Esophagus muscularis mucosa (tissue), 4 donors: Measurements from ENCODE around the gene POLR3F.

Experiments used
- CTCF ChIP-seq, 3 experiments: fragments of 200-600 bp in 2 of 3; fragments of 450-650 bp in 1 of 3; sonication (generic) in 2 of 3; IDR thresholded peaks; one replicate each; pipeline ENCODE4 v1.5.1; 2017 to 2019; ENCODE audit warnings: antibody characterized with exemption in 3 of 3, mild to moderate bottlenecking in 2 of 3, moderate library complexity in 1 of 3
- EP300 ChIP-seq: sonication (generic); formaldehyde crosslinking; IDR thresholded peaks from one replicate; pipeline ENCODE4 v1.6.1; 2017; ENCODE audit warnings: antibody characterized with exemption
- POLR2A ChIP-seq: fragments of 450-650 bp; IDR thresholded peaks from one replicate; pipeline ENCODE4 v1.6.1; 2017; ENCODE audit warnings: antibody characterized with exemption, moderate library complexity, mild to moderate bottlenecking, low read depth
- POLR2AphosphoS5 ChIP-seq, 2 donors: sonication (generic); formaldehyde crosslinking; IDR thresholded peaks; one replicate each; pipeline ENCODE4 v1.6.1; 2017; ENCODE audit warnings: antibody characterized with exemption in 2 of 2

- TF ChIP-seq CTCF (IDR thresholded peaks at IDR 0.05) (no peak), EP300 (no peak), POLR2A (no peak), POLR2AphosphoS5 (IDR thresholded peaks at IDR 0.05) (no peak)
These were observed 36.9 kb upstream of the POLR3F start for GRCh38 chr20:18430172-18430826.
